ENCODE results near the gene TBC1D22A.
"Not testable (repeated sequence)": the region's sequence is repeated elsewhere in the genome, so short reads cannot be mapped to it uniquely, and the experiment has no call there.

Gene TBC1D22A

DNA sequence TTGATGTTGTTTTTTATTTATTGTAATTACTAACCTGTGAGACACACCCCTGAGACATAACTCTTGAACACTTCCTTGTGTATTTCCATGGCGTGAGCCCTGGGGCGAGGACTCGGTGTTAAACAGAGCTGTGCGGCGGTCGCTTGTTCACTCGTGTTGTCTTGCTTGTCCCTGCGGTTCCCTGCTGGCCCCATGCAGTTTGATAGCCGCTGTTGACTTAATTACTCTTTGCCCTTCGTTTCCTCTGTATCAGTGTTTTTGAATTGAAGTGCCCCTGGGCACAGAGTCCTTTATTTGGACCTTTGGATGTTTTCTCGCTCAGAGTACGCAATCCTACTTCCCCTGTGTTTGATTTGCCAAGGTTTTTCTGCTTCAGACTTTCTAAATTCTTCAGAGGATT is 52.7 kb downstream of the TBC1D22A start:
- no peak for DNase-seq

DNA sequence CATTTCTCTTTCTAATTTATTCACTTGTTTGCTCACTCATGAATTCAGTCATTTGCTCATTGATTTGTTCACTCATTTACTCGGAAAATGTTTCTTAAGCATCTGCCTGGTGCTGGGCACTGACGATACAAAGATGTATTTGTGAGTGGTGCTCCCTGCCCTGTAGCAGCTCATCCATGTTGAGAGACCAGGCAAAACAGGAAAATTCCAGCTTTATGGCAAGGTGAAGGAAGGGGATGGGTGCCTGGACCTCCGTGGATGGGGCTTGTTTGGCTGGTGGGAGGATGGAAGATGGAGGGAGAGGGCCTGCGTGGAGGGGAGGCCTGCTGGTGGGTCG is 53.1 kb downstream of the TBC1D22A start:
- no peak for DNase-seq

DNA sequence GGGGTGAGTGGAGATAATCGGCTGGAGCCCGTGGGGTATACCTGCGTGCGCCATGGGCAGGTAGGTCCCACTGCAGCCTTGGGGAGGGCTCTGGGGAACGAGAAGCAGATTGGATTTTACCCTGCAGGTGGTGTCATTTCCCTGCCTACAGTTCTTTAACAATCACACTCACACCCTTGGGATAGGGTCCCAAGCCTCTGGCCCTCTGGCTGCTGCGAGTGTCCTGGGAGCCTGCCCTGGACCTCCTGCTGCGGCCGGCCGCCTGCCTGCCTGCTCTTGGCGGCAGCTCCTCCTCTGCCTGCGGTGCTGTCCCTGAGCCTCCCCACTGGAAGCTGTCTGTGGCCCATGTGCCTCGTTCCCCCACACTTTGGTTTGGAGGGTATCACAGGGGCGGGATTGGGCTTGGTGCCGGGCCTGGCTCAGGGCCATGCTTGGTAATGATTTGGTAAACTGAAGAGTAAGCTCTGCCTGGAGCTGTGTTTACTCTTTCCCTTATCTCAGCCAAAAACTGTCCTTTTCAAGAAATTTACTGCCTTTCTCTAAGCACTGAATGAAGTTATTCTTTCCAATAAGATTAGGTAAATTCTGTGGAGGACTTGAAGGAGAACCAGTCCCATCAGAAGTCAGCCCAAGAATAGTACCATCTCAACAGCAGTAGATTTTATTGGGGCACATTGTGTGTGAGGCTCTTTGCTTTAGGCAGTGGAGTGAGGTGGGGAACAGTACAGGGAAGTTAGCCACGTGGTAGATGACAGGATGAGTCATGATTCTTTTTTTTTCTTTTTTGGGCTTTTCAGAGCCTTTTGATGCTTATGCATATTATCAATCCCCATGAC is 53.7 kb downstream of the TBC1D22A start:
- no peak for DNase-seq

GRCh38 chr22:46817390-46817789 is 54.9 kb downstream of the TBC1D22A start:
- not testable (repeated sequence) for DNase-seq

- DNase-seq, result no peak
Observed at GRCh38 chr22:46823248-46823647, 60.8 kb downstream of the TBC1D22A start.

- no peak for DNase-seq
Observed at GRCh38 chr22:46823654-46824053, 61.2 kb downstream of the TBC1D22A start.

DNA sequence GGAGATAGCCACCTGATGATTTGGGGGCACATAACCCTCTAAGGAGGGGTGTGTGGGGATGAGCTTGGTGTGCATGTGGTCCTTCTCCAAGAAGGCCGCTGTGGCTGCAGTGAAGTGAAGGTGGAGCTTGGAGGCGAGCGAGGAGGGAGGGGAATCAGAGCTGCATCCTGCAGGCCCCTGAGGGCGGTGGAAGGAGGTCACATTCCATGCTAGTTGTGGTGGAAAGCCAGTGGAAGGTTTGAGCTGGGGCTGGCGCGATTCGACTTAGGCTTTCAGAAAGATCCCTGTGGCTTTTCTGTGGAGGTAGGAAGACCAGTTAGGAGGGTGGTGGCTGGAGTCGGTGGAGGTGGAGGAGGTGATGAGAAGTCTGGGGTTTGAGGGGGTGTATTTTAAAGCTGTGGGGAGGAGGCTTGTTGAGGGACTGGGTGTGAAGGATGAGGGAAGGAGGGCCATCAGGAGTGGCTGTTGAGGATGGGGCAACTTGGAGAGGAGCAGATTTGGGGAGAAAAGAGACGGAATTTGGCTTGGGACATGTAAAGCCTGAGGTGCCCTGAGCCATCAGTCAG is 62.0 kb downstream of the TBC1D22A start:
- no peak for DNase-seq

- DNase-seq, result no peak
Observed at GRCh38 chr22:46824980-46825544, 62.6 kb downstream of the TBC1D22A start.

DNA sequence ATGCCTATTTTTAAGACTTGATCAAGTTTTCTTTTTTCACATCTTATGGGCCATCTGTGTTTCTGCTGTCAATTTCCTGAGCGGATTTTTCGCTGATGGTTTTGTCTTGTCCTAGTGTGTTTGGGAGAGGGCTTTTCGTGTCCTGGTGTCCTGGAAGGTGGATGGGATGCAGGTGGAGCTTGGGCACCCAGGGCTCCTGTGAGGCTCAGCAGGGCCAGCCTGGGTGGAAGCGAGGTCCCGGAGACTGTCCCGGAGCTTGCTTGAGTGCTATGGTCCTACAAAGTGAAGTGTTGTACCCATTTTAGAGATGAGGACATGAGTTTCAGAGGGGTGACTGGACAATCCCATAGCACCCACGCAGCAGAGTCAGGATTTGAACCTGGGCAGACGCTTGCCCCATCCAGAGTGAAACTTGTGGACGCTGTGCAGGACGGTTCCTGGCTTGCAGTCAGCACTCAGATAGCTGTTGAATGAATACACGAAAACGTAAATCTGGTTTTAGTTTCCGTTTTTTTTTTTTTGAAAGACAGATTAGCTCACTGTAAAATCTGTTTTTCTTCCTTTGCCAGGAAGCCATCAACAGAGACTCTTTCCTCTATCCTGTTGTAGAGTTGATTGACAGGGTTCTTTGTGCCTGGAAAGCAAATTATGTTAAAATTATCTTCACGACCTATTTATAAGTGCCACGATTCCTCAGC is 64.1 kb downstream of the TBC1D22A start:
- DNase-seq, result no peak

DNA sequence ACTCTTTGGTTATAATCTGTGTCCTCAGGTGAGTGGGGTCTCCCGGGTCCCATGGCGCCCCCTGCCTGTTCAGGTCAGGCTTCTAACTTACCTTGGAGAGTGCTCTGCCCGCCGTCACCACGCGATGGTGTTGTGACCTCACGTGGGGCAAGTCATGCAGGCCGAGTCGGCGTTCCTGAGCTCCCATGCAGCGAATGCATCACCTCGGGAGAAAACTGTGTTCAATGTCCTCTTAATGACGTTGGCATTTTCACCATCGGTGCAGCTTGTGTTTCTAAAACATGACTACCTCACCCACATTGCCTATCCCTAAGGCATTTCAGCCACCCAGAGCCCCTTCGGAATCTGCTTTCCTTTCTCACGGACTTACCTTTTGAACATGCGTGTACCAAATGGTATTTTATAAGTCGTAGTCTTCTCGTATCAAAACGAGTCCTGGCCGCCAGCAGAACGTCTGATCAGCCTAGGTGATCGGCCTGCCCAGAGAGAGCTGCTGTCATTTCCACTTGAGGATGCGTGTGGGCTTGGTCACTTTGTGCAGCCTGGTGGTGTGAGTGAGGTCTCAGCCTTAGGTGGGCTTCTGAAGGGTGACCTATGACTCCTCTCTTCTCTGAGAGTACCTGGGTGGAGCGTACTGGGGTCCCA is 64.8 kb downstream of the TBC1D22A start:
- peak in 1 of 2 experiments; percentile 16 for DNase-seq

DNA sequence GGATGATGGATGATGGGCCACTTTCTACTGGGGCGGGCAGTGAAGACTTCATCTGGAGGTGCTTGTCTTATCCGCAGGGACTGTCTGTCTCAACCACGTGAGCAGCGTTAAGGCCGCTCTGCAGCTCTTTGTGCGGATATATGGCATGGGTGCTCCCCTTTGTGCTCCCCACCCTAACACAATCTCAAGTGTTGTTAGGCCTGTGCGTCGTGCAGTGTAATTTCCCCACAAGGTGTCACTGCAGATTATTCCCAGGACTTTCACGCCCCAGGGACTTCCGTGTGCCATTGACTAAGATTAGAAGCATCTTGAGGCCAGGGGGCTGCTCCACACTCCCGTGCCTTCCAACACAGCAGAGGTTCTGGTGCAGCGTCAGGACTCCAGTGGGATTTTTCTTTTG is 65.3 kb downstream of the TBC1D22A start:
- no peak for DNase-seq

DNA sequence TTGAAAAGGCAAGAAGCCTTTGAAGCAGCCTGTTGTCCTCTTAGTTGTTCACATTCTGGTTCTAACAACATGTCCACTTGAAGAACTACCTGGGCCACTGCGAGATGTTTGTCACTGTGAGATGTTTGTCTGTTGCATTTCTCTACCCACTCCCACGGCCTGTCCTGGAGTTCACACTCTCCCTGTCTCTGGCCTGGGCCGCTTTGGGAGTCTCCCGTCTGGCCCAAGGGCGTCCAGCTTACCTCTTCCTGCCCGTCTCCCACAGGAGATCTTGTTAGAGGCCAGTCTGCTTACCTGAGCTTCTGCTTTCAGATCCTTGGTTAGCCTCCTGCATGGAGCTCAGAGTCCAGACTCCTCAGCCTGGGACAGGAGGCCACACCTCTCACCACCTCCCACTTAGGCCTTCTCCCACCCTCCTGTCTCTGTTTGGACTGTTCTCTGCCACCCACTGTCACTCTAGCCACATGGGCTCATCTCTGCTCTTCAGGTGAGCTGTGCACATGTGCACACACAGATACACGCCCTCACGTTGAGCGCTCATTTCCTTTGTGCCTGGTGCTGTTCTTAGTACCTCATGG is 66.0 kb downstream of the TBC1D22A start:
- no peak for DNase-seq

DNA sequence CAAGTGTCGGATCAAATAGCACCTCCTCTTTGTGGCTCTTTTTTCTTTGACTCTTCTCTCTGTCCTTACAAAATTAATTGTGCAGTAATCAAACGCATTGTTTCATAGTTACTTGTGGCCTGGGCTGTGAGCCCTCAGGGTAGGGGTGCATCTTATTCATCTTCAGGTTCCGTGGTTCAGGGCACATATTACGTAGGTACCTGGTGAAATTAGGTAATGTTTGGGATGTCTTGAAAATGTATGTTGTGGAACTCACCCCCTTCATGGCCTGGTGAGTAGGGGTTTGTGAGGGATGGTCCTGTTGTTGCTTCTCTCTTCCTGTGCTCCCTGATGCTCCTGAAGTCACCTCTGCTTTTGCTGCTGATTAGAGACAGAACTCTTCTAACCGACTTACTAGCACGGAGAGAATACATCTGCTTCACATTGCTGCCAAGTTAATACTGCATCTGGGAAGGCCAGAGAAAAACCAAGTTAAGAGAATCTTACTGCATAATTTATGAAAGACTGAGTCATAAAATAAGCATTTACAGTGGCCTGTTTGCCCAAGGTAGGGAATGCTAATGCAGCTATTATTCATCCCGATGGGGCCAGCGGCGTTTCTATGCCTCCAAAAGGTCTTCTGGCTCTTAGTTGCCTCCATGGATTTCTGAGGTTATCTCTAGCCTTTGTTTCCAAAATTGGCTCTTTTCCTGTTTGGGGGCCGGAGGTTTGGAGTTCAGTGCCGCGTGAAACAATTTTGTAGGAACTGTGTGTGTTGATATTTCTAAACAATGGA is 66.9 kb downstream of the TBC1D22A start:
- DNase-seq, result no peak

DNA sequence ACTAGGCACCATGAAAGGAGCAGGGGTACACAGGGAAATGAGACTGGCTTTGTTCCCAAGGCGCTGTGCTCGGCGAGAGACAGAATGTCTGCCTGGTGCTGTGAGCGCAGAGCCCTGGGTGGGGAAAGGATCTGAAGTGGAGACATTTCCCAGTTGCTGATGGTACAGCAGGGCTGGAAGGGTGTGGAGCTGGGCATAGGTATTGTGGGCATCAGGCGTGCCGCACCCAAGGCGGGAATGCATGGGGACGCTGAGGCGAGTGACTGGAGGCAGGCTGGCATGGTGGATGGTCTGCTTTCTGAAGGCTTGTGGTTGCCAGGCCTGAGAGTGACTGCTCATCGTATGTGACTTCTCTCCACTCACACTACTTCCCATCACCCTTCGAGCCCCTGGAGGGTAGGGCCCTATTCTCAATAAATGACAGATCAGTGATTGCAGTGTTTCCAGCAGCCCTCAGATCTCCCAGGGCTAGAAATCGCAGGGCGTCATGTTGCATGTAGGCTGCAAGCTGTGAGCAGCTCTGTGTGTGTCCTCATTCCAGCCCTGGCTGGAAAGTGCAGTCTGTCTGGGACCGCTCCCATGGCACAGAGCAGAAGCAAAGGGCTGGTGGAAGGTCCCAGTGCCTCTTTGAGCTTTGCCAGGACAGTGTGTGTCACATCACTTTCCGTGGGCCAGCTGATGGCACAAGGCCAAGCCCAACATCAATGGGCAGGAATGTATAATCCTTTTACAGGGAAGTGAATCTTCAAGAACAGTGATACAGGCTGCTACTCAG is 67.7 kb downstream of the TBC1D22A start:
- no peak for DNase-seq

DNA sequence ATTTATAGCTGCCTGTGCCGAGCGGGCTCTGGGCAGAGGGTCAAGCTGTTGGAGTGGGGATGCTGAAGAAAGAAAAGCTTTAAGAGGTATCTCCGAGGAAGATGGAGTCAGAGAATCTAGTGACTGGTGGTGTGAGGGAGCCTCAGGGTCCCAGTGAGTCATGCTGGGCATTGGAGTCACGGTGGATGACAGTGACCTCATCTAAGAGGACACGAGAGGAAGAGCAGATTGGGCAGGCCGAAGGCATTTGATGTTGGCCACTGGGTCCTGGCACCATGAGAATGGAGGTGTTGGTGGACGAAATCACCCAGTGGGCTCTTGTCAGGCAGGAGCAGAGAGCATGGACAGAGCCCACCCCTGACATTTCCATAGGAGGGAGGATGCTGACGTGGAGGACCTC is 68.4 kb downstream of the TBC1D22A start:
- DNase-seq, result no peak

- DNase-seq, result no peak
Observed at GRCh38 chr22:46833228-46833627, 70.8 kb downstream of the TBC1D22A start.

GRCh38 chr22:46834021-46834737 is 71.7 kb downstream of the TBC1D22A start:
- no peak for DNase-seq

- no peak for DNase-seq
Observed at GRCh38 chr22:46835288-46835687, 72.8 kb downstream of the TBC1D22A start.

DNA sequence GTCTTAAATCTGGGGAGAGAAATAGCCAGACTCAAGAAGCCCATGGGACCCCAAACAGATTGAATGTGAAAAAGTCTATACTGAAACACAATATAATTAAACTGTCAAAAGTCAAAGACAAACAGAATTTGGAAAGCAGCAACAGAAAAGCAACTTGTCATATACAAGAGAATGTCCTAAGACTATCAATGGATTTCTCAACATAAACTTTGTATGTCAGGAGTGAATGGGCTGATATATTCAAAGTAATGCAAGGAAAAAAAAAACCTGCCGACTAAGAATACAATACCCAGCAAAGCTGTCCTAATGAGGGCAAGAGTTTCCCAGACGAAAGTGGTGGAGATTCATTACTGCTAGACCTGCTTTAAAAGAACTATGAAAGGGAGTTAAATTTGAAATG is 73.2 kb downstream of the TBC1D22A start:
- DNase-seq, result no peak

DNA sequence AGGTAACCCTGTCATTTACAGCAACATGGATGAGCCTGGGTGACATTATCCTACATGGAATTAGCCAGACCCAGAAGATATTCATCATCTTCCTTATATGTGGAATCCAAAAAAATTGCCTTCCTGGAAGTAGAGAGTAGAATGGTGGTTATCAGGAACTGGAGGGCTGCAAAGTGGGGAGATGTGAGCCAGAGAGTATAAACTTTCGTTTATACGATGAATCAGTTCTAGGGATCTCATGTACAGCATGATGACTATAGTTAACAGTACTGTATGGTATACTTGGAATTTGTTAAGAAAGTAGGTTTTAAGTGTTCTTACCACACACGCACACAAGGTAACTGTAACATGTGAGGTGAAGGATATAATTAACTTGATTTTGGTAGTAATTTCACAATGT is 79.1 kb downstream of the TBC1D22A start:
- DNase-seq, result no peak

DNA sequence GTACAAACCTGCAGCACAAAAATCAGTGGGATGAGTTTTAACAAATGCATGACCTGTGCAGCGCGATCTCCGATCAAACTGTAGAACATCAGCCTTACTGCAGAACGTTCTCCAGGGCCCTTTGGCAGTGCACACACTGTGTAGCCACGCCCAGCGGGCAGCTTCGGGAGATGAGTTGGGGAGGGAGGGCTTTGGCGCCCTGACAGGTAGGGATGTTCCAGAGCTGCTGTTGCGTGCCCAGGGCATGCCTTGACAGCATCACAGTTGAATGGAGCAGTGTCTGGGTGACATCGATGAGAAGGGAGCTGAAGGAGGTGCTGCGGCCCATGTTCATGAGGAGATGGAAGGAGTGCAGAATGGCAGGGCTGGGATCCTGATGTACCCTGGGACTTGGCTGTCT is 80.2 kb downstream of the TBC1D22A start:
- DNase-seq, result no peak
